ENCODE data around the gene MAP3K1.

GRCh38 chr5:56908942-56909293, 93.6 kb downstream of the MAP3K1 start:
- TF ChIP-seq CTCF (IDR thresholded peaks at IDR 0.05) (no peak), POLR2A (IDR thresholded peaks at IDR 0.05) (no peak)
